ENCODE results near the gene ACTN4. TPM values are rescaled to one million over a fixed set of nuclear protein-coding genes. Genes with fewer than 3 reads are reported as not detected.
A peak's percentile ranks its signal among the peaks of the same experiment; 100 is the strongest.

ACTN4 gene
- total RNA-seq, 1 experiment from 2014 or later = 3,297 TPM

- DNase-seq (ENCODE audit: low read depth, low spot score) (no peak), ATAC-seq (peak; percentile 18; the same call in 1 of the 2 replicates)
- ChIA-PET POLR2A (interaction anchor here (0.5 to 0.7 kb wide), 2 partner anchors 12 to 42 kb away, joined by 8 to 9 read pairs; no protein-coding TSS in a partner anchor), CTCF (interaction anchor here (0.6 to 0.7 kb wide), 2 partner anchors 72 to 112 kb away, joined by 4 to 7 read pairs; no protein-coding TSS in a partner anchor)
- no peak within 1 kb of the TSS for H3K4me3 ChIP-seq (ENCODE audit: low read depth in 2 of 2, low read length in 2 of 2)
- in situ Hi-C loops (cut with HindIII; ENCODE audit: low pct_unique_long_range_greater_than_20kb, low sequenced_read_pairs) (no loop called here), intact Hi-C loops (cut with micrococcal nuclease; ENCODE audit: unreplicated experiment) (no loop called here)
- H3K27me3 ChIP-seq (ENCODE audit: control insufficient read depth, insufficient read depth, low read length) = no peaks in the 10 kb centered on the region
- no TSS peak for BruUV-seq (replicated peaks)
- H3K27ac ChIP-seq (ENCODE audit: low read length) = no peak within 1 kb of the TSS
- no peaks in the 10 kb centered on the region for H3K9me3 ChIP-seq (ENCODE audit: control insufficient read depth, insufficient read depth, low read depth, low read length)
- no peak for TF ChIP-seq REST (IDR thresholded peaks at IDR 0.05; ENCODE audit: insufficient read depth in 1 of 2, low read depth in 2 of 2, low read length in 1 of 2)
- TF ChIP-seq TCF7L2 (IDR thresholded peaks at IDR 0.05; ENCODE audit: low read depth, low read length) = no peak
- no peak for TF ChIP-seq SIN3A (IDR thresholded peaks at IDR 0.05; ENCODE audit: borderline replicate concordance, insufficient read depth, low read depth, low read length)
- no peak for TF ChIP-seq POLR2AphosphoS5 (IDR thresholded peaks at IDR 0.05; ENCODE audit: low read depth, low read length)
- TF ChIP-seq CTCF (IDR thresholded peaks at IDR 0.05) = no peak
- H3K4me1 ChIP-seq (ENCODE audit: control insufficient read depth, insufficient read depth, low read length) = 0 out of 2 replicates have a peak, but pooled peaks cover 4% of the 10 kb centered on the region
- no peaks in the 10 kb centered on the region for H3K36me3 ChIP-seq (ENCODE audit: control insufficient read depth, insufficient read depth, low read length)
Measured at GRCh38 chr19:38744298-38744681, 96.8 kb downstream of the ACTN4 start, which contains the start of gene CAPN12. TSS of gene CAPN12 (minus strand) at chr19:38744474. CDS start at chr19:38744165, 309 bp downstream.

GRCh38 chr19:38744874-38745273, 97.4 kb downstream of the ACTN4 start:
- in situ Hi-C loops (cut with HindIII; ENCODE audit: low pct_unique_long_range_greater_than_20kb, low sequenced_read_pairs) = no loop called here
- intact Hi-C loops (cut with micrococcal nuclease; ENCODE audit: unreplicated experiment) = no loop called here

More at GRCh38 chr19:38744874-38745273, 97.4 kb downstream of the ACTN4 start:
- TF ChIP-seq REST (IDR thresholded peaks at IDR 0.05; ENCODE audit: insufficient read depth in 1 of 2, low read depth in 2 of 2, low read length in 1 of 2) (no peak), SIN3A (IDR thresholded peaks at IDR 0.05; ENCODE audit: borderline replicate concordance, insufficient read depth, low read depth, low read length) (no peak), TCF7L2 (IDR thresholded peaks at IDR 0.05; ENCODE audit: low read depth, low read length) (no peak), CTCF (IDR thresholded peaks at IDR 0.05) (no peak), POLR2AphosphoS5 (IDR thresholded peaks at IDR 0.05; ENCODE audit: low read depth, low read length) (no peak)
- 0 out of 2 replicates have a peak, but pooled peaks cover 4% of the 10 kb centered on the region for H3K4me1 ChIP-seq (ENCODE audit: control insufficient read depth, insufficient read depth, low read length)
- no peak overlapping the region for H3K27ac ChIP-seq (ENCODE audit: low read length)
- no peak overlapping the region for H3K4me3 ChIP-seq (ENCODE audit: low read depth in 2 of 2, low read length in 2 of 2)
- no peaks in the 10 kb centered on the region for H3K36me3 ChIP-seq (ENCODE audit: control insufficient read depth, insufficient read depth, low read length)
- no peaks in the 10 kb centered on the region for H3K9me3 ChIP-seq (ENCODE audit: control insufficient read depth, insufficient read depth, low read depth, low read length)
- POLR2A ChIA-PET = interaction anchor here (0.5 to 0.7 kb wide), 3 partner anchors 11 to 42 kb away, joined by 3 to 9 read pairs (median 8); no protein-coding TSS in a partner anchor
- no TSS peak for BruUV-seq (replicated peaks)
- no peaks in the 10 kb centered on the region for H3K27me3 ChIP-seq (ENCODE audit: control insufficient read depth, insufficient read depth, low read length)
- ATAC-seq = no peak; the same call in 1 of the 2 replicates
- DNase-seq (ENCODE audit: low read depth, low spot score) = no peak
- CTCF ChIA-PET = interaction anchor here (0.7 kb wide), 1 partner anchor 112 kb away, joined by 7 read pairs; no protein-coding TSS in a partner anchor

Measured in Panc1 (cell line).